Coronary artery (tissue), 2 donors: Measurements from ENCODE around the gene LRRC17.
"Not testable (repeated sequence)": the region's sequence is repeated elsewhere in the genome, so short reads cannot be mapped to it uniquely, and the experiment has no call there.

ENCODE experiments used
- DNase-seq: peaks from one replicate; pipeline ENCODE4 v3.0.0-alpha.2; 2017; ENCODE audit warnings: low spot score
- H3K27ac ChIP-seq, 2 donors: fragments of 200-600 bp; sonication (generic); one replicate each; pipeline ENCODE4 v1.5.1; 2016 to 2019
- H3K4me3 ChIP-seq: fragments of 200-600 bp; sonication (generic); 2 replicates; pipeline ENCODE4 v1.5.1; 2016; ENCODE audit warnings: mild to moderate bottlenecking, moderate library complexity
- TF ChIP-seq, protein P1 (sequence below): fragments of 200-600 bp; sonication (generic); IDR thresholded peaks from one replicate; pipeline ENCODE4 v1.5.1; 2019; ENCODE audit warnings: antibody characterized with exemption

LRRC17 gene

DNA sequence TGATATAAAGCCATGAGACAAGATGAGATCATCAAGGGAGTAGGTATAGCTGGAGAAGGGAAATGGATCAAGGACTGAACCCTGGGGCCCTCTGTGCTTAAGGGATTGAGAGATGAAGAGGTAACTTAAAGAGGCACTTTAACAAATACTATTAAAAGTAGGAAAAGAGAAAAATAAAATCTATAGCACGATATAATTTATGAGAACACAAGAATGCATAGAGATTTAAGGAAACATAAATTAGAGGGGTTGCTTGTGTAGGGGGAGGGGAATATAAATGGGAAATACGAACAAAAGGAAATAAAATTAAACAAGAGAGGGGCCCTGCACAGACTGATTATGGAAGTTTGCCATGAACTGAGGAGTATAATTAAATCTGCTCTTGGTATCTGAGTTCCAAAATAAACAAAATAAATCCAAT lies 15.6 kb upstream of the LRRC17 start:
- no peak for DNase-seq
- peak overlapping the region in 1 of 2 donors; percentile 38 for H3K27ac ChIP-seq
- H3K4me3 ChIP-seq, result no peak overlapping the region
- TF ChIP-seq, protein P1, sequence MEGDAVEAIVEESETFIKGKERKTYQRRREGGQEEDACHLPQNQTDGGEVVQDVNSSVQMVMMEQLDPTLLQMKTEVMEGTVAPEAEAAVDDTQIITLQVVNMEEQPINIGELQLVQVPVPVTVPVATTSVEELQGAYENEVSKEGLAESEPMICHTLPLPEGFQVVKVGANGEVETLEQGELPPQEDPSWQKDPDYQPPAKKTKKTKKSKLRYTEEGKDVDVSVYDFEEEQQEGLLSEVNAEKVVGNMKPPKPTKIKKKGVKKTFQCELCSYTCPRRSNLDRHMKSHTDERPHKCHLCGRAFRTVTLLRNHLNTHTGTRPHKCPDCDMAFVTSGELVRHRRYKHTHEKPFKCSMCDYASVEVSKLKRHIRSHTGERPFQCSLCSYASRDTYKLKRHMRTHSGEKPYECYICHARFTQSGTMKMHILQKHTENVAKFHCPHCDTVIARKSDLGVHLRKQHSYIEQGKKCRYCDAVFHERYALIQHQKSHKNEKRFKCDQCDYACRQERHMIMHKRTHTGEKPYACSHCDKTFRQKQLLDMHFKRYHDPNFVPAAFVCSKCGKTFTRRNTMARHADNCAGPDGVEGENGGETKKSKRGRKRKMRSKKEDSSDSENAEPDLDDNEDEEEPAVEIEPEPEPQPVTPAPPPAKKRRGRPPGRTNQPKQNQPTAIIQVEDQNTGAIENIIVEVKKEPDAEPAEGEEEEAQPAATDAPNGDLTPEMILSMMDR, result no peak

DNA sequence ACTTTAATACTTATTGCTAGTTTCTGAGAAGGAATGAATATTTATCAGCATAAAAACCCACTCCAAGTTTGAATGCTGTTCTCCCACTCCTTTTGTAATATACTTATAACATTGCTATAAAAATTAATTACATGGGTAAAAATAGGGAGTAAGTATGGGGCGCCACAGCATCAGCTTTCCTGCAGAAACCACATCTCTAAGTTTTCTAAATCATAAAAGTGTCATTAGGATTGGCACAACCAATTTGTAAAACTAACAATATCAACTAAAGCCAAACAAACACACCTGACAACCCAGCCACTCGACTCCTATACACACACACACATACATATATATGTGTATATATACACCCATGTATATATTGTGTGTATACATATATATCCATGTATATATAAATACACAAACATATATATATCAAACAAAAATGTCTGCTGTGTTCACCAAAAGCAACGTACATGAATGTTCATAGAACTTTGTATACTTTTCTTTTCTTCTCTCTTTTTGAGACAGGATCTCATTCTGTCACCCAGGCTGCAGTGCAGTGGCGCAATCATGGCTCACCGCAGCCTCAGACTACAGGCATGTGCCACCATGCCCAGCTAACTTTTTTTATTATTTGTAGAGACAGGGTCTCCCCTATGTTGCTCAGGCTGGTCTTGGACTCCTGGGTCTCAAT lies 14.8 kb upstream of the LRRC17 start:
- Histone ChIP-seq H3K4me3 (no peak overlapping the region), H3K27ac (peak overlapping the region in 1 of 2 donors; percentile 23)
- TF ChIP-seq, protein P1, result no peak
- DNase-seq, result no peak

DNA sequence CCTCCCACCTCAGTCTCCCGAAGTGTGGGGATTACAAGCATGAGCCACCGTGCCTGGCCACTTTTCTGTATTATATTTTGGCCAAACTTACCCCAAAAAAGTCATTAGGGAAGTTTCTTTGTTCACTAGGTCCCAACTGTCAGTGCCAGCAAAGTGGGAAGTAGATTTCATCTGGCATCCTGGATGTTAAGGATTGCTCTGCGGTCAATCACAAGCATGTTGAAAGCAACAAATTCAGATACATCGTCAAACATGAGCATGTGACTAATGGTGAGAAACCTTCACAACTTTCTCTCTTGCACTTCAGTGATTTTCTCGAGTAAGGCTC lies 14.3 kb upstream of the LRRC17 start:
- DNase-seq, result no peak
- no peak overlapping the region for H3K4me3 ChIP-seq
- H3K27ac ChIP-seq, result no peak overlapping the region
- TF ChIP-seq, protein P1, result no peak

DNA sequence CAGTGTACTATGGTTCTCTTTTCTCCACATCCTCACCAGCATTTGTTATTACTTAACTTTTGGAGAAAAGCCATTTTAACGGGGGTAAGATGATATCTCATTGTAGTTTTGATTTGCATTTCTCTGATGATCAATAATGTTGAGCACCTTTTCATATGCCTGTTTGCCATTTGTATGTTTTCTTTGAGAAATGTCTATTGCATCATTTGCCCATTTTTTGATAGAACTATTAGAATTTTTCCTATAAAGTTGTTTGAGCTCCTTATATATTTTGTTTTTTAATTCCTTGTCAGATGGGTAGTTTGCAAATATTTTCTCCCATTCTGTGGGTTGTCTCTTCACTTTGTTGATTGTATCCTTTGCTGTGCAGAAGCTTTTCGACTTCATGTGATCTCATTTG lies 10.7 kb upstream of the LRRC17 start:
- not testable (repeated sequence) for DNase-seq, H3K4me3 ChIP-seq, H3K27ac ChIP-seq

DNA sequence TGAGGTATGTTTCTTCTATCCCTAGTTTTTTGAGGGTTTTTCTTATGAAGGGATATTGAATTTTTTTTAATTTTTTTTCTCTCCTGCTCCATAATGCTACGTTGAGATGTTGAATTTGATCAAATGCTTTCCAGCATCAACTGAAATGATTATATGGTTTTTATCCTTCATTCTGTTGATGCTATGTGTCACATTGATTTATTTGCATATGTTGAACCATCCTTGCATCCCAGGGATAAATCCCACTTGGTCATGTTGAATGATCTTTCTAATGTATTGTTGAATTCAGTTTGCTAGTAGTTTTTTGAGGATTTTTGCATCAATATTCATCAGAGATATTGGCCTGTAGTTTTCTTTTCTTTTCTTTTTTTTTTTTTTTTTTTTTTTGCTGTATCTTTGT lies 9.2 kb upstream of the LRRC17 start:
- not testable (repeated sequence) for H3K27ac ChIP-seq, H3K4me3 ChIP-seq, DNase-seq

DNA sequence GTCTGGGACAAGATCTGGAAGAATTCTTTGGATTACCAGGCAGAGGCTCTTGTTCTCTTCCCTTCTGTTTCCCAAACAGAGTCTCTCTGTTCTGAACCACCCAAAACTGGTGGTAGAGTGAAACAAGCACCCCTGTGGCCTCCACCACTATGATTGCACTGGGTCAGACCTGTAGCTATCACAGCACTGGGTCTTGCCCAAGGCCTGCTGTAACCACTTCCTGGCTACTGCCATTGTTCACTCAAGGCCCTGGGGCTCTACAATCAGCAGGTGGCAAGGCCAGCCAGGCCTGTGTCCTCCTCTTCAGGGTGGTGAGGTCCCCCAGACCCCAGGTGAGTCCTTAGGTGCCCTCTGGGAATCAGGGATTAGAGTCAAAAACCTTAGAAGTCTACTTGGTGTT lies 4.1 kb upstream of the LRRC17 start:
- TF ChIP-seq, protein P1, result no peak
- no peak overlapping the region for H3K4me3 ChIP-seq
- H3K27ac ChIP-seq, result no peak overlapping the region
- DNase-seq, result no peak

DNA sequence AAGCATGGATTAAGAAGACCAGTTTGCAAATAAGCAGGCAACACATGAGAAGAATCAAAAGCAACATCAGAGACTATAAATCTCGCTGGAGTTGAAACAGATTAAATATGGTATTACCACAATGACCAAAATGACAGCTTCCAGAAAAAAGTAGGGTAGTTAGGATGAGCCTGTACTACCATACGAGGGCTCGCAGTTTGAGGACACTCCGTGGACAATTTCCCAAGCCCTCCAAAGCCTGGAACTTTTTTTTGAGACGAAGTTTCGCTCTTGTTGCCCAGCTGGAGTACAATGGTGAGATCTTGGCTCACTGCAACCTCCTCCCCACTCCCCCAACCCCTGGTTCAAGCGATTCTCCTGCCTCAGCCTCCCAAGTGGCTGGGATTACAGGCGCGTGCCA lies 1.0 kb downstream of the LRRC17 start:
- H3K27ac ChIP-seq, result peak overlapping the region; percentile 73 to 80
- H3K4me3 ChIP-seq, result peak overlapping the region; percentile 60
- DNase-seq, result no peak
- TF ChIP-seq, protein P1, result no peak

DNA sequence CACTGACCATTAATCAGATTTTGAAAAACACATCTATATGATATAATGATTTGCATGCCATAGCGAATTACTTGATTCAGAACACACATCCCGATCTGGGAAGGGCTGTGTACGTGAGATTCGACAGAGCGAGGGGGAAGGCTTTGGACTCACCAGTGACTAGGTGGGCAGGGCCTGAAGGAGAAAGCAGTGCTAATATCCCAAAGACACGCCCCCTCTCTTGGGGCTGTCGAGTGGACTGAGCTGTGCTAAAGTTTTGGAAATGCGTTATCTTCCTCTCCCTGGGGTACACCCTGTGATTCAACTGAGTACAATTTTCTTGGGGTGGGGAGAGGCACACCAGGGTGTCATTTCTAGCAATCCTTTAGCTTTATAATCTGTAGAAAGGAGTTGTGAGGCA lies 1.8 kb downstream of the LRRC17 start:
- TF ChIP-seq, protein P1, result no peak
- peak overlapping the region; percentile 60 for H3K4me3 ChIP-seq
- H3K27ac ChIP-seq, result peak overlapping the region; percentile 73 to 80
- DNase-seq, result peak; percentile 91
